ENCODE results near the gene MYO5B.

Gene MYO5B

GRCh38 chr18:50143886-50144285 lies 51.1 kb downstream of the MYO5B start:
- DNase-seq, result no peak

- DNase-seq, result no peak
Observed at GRCh38 chr18:50143294-50143693, 51.7 kb downstream of the MYO5B start.

- DNase-seq, result no peak
Observed at GRCh38 chr18:50142441-50143120, 52.4 kb downstream of the MYO5B start.

DNA sequence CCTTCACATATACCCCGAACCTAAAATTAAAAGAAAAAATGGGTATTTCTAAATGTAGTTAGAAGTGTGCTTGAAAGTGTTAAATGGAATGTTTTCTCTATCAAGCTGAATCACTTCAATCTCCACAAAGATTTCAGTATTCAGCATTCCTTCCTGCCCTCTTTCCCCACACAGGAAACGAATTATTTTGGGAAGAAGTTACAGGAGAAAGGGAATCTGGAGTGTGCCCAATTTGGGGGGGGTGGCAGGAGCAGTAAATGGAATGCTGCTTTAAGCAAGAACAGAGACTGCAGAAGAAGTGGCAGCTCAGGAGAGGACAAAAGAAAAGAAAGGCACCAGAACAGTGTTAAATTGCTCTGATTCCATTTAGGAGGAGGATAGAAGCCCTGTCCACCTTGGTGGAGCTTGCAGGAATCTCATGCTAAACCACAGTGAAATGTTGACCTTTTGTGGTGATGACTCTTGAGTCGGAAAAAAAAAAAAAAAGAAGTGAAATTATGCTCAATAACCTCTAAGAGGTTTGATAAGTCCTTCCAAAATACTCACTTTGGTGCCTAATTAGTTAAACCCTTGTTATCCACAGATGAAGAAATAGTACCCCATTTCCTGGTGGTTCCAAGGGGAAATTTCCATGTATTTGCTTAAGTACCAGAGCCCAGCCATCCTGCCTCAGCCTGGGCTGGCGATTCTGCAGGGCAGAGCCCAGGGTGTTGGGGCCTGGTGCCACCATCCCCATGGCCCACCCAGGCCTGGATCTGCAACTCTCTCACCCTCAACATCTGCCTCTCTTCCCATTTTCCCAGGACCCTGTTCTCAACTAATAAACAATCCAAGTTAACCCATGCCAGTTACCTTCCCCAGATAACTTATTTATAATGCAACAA lies 56.5 kb downstream of the MYO5B start:
- DNase-seq, result peak; percentile 47

DNA sequence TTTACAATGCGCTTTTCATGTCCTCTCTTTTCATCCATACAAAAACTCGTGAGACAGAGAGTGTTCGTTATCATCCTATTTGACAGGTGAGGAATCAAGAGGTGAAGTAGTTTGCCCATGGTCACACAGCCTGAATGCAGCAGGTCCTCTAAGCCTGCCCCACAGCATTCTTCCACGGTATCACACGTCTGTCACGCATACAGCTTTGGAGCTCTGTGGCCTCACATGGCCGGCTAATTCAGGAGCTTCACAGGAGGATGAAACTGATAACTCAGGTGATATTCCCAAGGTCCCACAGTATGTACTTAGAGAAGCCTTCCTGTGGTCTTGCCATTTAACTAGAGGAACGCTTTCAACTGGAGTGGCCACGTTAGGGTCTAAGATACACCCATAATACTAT lies 59.0 kb downstream of the MYO5B start:
- no peak for DNase-seq

DNA sequence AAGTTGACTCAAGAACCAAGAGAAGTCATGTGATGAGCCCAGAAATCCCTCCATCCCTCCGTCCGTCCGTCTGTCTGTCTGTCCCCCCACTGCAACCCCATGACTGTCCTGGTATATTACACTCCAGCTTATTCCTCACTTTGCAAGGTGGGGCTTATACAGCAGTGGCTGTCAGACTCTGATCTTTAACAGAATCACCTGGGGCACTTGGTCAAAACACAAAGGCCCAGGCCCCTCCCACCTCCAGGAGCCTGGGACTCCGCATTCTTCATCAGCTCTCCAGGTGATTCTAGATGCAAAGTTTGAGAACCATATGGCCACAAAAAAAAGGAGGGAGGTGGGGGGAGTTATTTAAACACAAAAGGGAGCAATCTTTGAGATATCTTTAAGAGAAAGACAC lies 61.4 kb downstream of the MYO5B start:
- no peak for DNase-seq

GRCh38 chr18:50131591-50131990 lies 63.4 kb downstream of the MYO5B start:
- DNase-seq, result no peak

DNA sequence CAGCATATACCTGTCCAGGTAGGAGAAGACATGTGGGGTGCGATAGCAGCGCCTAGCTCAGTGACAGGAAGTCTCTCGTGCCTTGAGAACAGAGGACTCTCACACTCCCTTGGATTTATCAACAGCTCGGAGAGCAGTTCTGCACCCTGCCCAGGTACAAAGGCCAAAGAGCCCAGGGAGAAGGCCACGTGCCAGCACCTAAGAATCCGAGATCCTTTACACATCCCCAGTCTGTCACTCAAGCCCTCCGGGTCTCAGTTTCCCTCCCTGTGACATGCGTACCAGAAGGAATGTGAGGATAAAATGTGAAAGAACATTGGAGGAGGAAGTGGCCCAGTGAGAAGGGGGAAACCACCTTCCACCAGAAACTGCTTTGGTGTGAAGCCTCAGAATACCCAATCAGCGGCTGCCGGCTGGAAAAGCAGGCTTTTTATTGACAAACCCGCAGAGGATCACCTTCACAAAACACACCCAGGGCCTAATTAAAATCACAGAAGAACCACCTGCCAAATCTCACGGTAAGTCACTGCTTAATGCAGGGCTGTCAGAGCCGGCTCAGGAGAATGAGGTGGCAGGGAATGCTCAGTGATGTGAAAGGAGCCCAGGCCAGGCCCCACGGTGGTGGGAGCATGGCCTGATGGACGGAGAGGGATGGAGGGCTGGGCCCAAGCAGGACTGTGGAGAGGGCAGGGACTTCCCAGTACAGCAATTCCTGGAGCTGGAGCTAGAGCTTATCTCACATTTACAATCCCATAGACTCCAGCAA lies 66.3 kb downstream of the MYO5B start:
- no peak for DNase-seq

DNA sequence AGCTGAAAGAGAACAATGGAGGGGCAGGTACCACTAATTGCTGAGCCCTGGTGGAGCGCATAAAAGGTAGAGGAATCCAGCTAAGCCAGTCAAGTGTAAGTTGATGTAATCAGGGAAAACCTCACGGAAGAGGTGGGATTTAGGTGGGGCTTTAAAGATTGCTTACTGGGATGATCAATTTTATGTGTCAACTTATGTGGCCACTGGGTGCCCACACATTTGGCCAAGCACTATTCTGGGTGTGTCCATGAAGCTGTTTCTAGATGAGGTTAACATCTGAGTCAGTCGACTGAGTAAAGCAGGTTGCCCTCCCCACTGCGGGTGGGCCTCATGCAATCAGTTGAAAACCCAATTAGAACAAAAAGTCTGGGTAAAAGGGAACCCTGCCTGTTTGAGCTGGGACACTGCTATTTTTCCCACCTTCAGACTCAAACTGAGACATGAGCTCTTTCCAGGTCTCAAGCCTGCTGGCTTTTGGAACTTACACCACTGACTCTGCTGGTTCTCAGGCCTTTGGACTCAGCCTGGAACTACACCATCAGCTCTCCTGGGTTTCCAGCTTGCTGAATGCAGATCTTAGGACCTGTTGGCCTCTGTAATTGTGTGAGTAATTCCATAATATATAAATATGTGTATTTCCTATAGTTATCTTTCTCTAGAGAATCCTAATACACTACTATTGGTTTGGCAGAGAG lies 67.3 kb downstream of the MYO5B start:
- no peak for DNase-seq

GRCh38 chr18:50126471-50126870 lies 68.5 kb downstream of the MYO5B start:
- no peak for DNase-seq

DNA sequence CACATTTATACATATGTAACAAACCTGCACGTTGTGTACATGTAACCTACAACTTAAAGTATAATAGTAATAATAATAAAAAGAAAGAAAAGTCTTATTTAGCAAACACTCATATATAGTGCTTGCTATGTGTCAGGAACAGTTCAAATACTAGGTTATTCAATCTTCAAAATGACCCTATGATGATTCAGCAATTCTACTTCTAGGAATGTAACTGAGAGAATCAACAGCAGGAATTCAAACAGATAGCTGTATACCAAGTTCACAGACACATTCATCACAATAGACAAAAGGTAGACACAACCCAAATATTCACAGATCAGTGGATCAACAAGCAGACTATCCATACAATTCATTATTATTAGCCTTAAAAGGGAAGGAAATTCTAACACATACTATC lies 69.5 kb downstream of the MYO5B start:
- no peak for DNase-seq

DNA sequence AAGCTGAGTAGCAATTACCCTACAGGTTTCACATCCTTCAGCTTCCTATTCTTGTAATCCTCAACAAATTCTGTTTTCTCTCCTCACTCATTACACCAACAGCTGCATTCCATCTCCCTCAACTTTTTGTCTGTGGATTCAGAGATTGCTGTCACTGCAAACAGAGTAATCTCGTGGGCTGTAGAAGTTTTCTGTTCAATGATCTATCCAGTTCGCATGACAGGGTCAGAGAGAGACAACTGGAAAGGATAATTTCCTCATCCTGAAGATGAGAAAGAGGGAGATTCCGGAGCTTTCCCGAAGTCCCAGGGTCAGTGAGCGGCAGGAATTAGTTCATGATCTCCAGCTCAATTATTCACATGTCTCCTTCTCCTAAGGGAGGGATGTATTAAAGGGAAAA lies 75.7 kb downstream of the MYO5B start:
- DNase-seq, result no peak

DNA sequence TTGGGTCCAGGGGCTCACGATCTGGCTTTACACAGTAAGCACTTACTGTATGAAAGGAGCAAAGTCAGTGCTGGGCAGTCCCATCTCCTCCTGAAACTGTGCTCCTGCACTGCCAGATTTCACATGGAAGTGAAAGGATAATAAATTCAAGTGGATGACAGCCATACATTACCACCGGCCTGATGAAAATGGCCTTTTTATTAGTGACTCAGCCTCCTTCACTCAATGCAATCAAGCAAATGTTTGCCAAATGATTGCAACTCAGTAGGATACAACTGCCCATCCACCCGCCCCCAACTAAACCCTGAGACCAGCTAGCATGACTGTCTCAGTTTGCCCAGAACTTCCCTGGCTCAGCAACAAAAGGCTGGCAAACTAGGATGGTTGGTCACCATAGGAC lies 77.1 kb downstream of the MYO5B start:
- no peak for DNase-seq

GRCh38 chr18:50115095-50115494 lies 79.9 kb downstream of the MYO5B start:
- no peak for DNase-seq

DNA sequence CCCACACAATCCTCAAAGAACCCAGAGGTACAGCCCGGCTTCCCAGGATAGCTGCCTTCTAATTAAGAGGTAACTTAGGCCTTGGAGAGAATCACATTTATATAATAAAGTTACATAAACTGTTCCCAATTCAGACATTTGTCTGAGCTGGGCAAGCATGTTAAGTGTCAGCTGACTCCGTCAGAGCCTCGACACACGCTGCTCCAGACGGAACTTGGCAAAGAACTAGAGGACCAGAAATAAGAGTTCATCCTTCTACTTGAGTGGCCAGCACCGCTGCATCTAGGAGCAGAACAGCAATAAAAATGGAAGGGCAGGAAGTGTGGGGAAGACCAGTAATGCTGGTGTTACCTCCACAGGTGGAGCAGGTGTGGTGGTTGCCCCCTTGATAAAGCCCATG lies 80.5 kb downstream of the MYO5B start:
- no peak for DNase-seq

GRCh38 chr18:50113726-50114125 lies 81.2 kb downstream of the MYO5B start:
- DNase-seq, result no peak

DNA sequence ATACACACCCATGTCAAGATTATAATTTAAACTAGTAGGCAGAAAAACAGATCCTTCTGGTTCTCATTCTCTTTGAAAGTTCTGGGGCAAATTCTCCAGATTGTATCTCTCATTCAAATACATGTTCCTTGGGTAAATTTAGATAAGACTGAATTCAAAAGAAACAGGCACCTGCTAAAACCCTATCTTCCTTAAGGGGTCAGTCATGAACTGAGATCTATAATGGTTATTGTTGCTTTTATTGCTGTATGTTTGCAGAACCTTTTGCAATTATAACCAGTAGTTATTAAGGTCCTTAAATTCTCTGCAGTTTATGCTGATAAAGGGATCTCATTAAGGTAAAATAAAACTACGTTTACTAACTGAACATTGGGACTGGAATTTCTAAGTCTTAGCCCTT lies 83.5 kb downstream of the MYO5B start:
- no peak for DNase-seq

GRCh38 chr18:50107468-50107977 lies 87.4 kb downstream of the MYO5B start:
- no peak for DNase-seq

GRCh38 chr18:50105027-50105426 lies 89.9 kb downstream of the MYO5B start:
- no peak for DNase-seq

- no peak for DNase-seq
Observed at GRCh38 chr18:50104421-50104820, 90.5 kb downstream of the MYO5B start.

DNA sequence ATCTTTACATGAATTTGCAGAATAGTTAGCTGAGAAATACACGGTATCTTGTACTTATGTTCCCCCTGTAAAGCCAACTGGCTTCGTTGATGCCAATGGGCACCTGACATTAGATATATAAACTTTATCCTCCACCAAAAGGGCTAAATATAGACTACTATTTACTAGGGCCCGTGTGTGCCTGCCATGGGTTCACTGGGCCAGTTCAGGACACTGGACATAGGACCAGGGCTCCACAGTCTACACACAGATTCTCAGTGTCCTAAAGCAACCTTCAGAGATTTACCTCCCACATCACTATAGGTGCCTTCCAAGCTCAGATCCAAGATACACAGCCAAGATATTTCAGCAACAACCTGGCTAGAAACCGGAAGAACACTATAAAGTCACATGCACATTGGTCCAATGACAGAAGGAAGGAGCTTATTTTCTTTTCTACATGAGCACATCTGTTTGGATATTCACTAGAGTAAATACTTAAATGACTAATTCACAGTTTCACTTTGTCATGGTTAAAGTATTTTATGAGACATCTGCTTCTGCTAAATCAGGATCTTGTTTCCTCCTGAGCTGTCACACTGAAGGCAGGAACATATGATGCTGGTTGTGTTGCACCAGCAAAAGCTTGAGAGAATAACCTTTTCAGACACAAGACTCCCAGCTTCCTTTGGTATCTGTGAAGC lies 95.1 kb downstream of the MYO5B start:
- peak; percentile 69 for DNase-seq

- DNase-seq, result no peak
Observed at GRCh38 chr18:50097702-50098101, 97.2 kb downstream of the MYO5B start.

Measured in fibroblast of skin of right biceps (primary cell).